HCT116 (cell line): ENCODE measurements around the gene OSCAR. TPM values are rescaled to one million over a fixed set of nuclear protein-coding genes. Genes with fewer than 3 reads are reported as not detected.

Experiments used
- ATAC-seq: fragments of 200-7000 bp; cut with Tn5 transposase; 2 replicates; pipeline ENCODE4 v1.9.1; 2020; ENCODE audit warnings: mild to moderate bottlenecking, moderate library complexity
- BruUV-seq: library from RNA; stranded (reverse); fragments of 400-500 nt; replicated peaks from 2 replicates; lab custom pipeline; 2021; lab: Mats Ljungman, UMichigan
- CTCF ChIA-PET: fragments of 300-600 bp; sonication (Branson Sonifier 250); formaldehyde crosslinking; loops from one replicate; lab custom pipeline; 2021; ENCODE audit warnings: antibody characterized with exemption; lab: Charles Lee
- POLR2A ChIA-PET: fragments of 300-600, 350-600 bp; sonication (Branson Sonifier 250); formaldehyde crosslinking; loops from one replicate; lab custom pipeline; 2021; ENCODE audit warnings: antibody characterized with exemption; lab: Charles Lee
- RAD21 ChIA-PET, 2 experiments: fragments of 300-600 bp; sonication (Branson Sonifier 250); formaldehyde crosslinking; loops; one replicate each; lab custom pipeline; 2023; ENCODE audit warnings: low total read pairs in 2 of 2; ENCODE audit not compliant: uncharacterized antibody in 2 of 2, unreplicated experiment in 2 of 2, low non-redundant PET in 1 of 2; lab: Charles Lee
- DNase-seq: peaks from one replicate; pipeline ENCODE4 v3.0.0-alpha.2; 2010; ENCODE audit warnings: low read depth, low spot score
- H2AFZ ChIP-seq: fragments of 200-600 bp; shearing (Covaris generic), sonication (generic); 2 replicates; pipeline ENCODE4 v1.6.1; 2017; ENCODE audit warnings: low read depth, mixed run types, mixed read lengths, antibody characterized with exemption, low read length; ENCODE audit not compliant: poor library complexity, severe bottlenecking
- H3K27ac ChIP-seq: 2 replicates; pipeline ENCODE4 v1.5.1; 2012; ENCODE audit warnings: low read depth, low read length
- H3K27me3 ChIP-seq: fragments of 200-600 bp; sonication (generic); 2 replicates; pipeline ENCODE4 v1.6.1; 2016; ENCODE audit warnings: mixed run types, low read length, mixed read lengths; ENCODE audit not compliant: insufficient read depth
- H3K36me3 ChIP-seq, 2 experiments: fragments of 200-500 bp in 1 of 2; fragments of 200-600 bp in 1 of 2; sonication (Bioruptor generic) in 1 of 2; sonication (generic) in 1 of 2; 2 replicates each; pipeline versions ENCODE4 v1.5.1 to v1.6.1; 2014 to 2016; ENCODE audit warnings: low read length in 2 of 2, inconsistent platforms in 1 of 2, mixed read lengths in 1 of 2, mixed run types in 1 of 2; ENCODE audit not compliant: insufficient read depth in 2 of 2, control insufficient read depth in 1 of 2
- H3K4me1 ChIP-seq, 2 experiments: fragments of 200-600 bp in 1 of 2; sonication (generic) in 1 of 2; 2 replicates each; pipeline versions ENCODE4 v1.5.1 to v1.6.1; 2012 to 2017; ENCODE audit warnings: low read length in 2 of 2, inconsistent platforms in 1 of 2, mild to moderate bottlenecking in 1 of 2, mixed read lengths in 1 of 2, mixed run types in 1 of 2, moderate library complexity in 1 of 2; ENCODE audit not compliant: insufficient read depth in 2 of 2, control insufficient read depth in 1 of 2
- H3K4me2 ChIP-seq: fragments of 200-600 bp; sonication (generic); 2 replicates; pipeline ENCODE4 v1.6.1; 2017; ENCODE audit warnings: mixed run types, low read length, mixed read lengths
- H3K4me3 ChIP-seq, 2 experiments: fragments of 200-600 bp in 1 of 2; sonication (generic) in 1 of 2; replicated peaks in 1 of 2; 2 replicates each; pipeline ENCODE4 v1.5.1; 2011 to 2016; ENCODE audit warnings: low read length in 2 of 2, control low read depth in 1 of 2, low read depth in 1 of 2, mild to moderate bottlenecking in 1 of 2, mixed read lengths in 1 of 2, mixed run types in 1 of 2
- H3K79me2 ChIP-seq: fragments of 200-600 bp; sonication (generic); 2 replicates; pipeline ENCODE4 v1.6.1; 2017; ENCODE audit warnings: mild to moderate bottlenecking, mixed run types, low read length, moderate library complexity, mixed read lengths; ENCODE audit not compliant: insufficient read depth
- H3K9ac ChIP-seq: fragments of 200-600 bp; sonication (generic); 2 replicates; pipeline ENCODE4 v1.6.1; 2016; ENCODE audit warnings: low read length, mixed read lengths
- H3K9me2 ChIP-seq: fragments of 200-600 bp; sonication (generic), shearing (Covaris generic); 2 replicates; pipeline ENCODE4 v1.6.1; 2017; ENCODE audit warnings: mixed run types, mild to moderate bottlenecking, moderate library complexity; ENCODE audit not compliant: insufficient read depth
- H3K9me3 ChIP-seq, 2 experiments: fragments of 200-500 bp in 1 of 2; fragments of 200-600 bp in 1 of 2; sonication (Bioruptor generic) in 1 of 2; sonication (generic) in 1 of 2; 2 replicates each; pipeline ENCODE4 v1.6.1; 2014 to 2017; ENCODE audit warnings: low read length in 2 of 2, mixed read lengths in 2 of 2, inconsistent platforms in 1 of 2, low read depth in 1 of 2, mild to moderate bottlenecking in 1 of 2, mixed run types in 1 of 2, moderate library complexity in 1 of 2; ENCODE audit not compliant: control insufficient read depth in 1 of 2, insufficient read depth in 1 of 2
- H4K20me1 ChIP-seq: fragments of 200-600 bp; sonication (generic), shearing (Covaris generic); 2 replicates; pipeline ENCODE4 v1.6.1; 2017; ENCODE audit warnings: mixed run types, mild to moderate bottlenecking, moderate library complexity; ENCODE audit not compliant: insufficient read depth
- CBX3 ChIP-seq: IDR thresholded peaks from 2 replicates; pipeline ENCODE4 v1.6.1; 2012; ENCODE audit warnings: low read depth
- CEBPB ChIP-seq: IDR thresholded peaks from 2 replicates; pipeline ENCODE4 v1.6.1; 2012; ENCODE audit warnings: low read depth
- CTCF ChIP-seq, 3 experiments: fragments of 200-600 bp in 1 of 3; sonication (generic) in 1 of 3; IDR thresholded peaks in 2 of 3; conservative IDR thresholded peaks in 1 of 3; 2 replicates each; pipeline ENCODE4 v1.5.1; 2012 to 2017; ENCODE audit warnings: low read depth in 2 of 3, low read length in 2 of 3, antibody characterized with exemption in 1 of 3, borderline replicate concordance in 1 of 3, control low read depth in 1 of 3, mild to moderate bottlenecking in 1 of 3, mixed read lengths in 1 of 3, mixed run types in 1 of 3, moderate library complexity in 1 of 3; ENCODE audit not compliant: insufficient read depth in 1 of 3
- EGR1 ChIP-seq: IDR thresholded peaks from 2 replicates; pipeline ENCODE4 v1.6.1; 2012; ENCODE audit warnings: low read depth
- EZH2 ChIP-seq: fragments of 200-600 bp; sonication (generic); IDR thresholded peaks from 2 replicates; pipeline ENCODE4 v1.6.1; 2017; ENCODE audit warnings: antibody characterized with exemption, mixed run types
- EZH2phosphoT487 ChIP-seq: fragments of 200-600 bp; IDR thresholded peaks from 2 replicates; pipeline ENCODE4 v1.6.1; 2018; ENCODE audit warnings: antibody characterized with exemption, borderline replicate concordance
- FOSL1 ChIP-seq: IDR thresholded peaks from 2 replicates; pipeline ENCODE4 v1.6.1; 2012; ENCODE audit warnings: low read depth
- JUND ChIP-seq: IDR thresholded peaks from 2 replicates; pipeline ENCODE4 v1.6.1; 2012
- MAX ChIP-seq: IDR thresholded peaks from 2 replicates; pipeline ENCODE4 v1.6.1; 2012
- POLR2A ChIP-seq: IDR thresholded peaks from 2 replicates; pipeline ENCODE4 v1.7.0; 2011; ENCODE audit warnings: borderline replicate concordance; ENCODE audit not compliant: insufficient read depth, insufficient read length; ENCODE audit errors: extremely low read depth
- RAD21 ChIP-seq: IDR thresholded peaks from 2 replicates; pipeline ENCODE4 v1.6.1; 2012; ENCODE audit warnings: low read depth, mild to moderate bottlenecking
- REST ChIP-seq: IDR thresholded peaks from 2 replicates; pipeline ENCODE4 v1.6.1; 2012; ENCODE audit warnings: low read depth
- SIN3A ChIP-seq: IDR thresholded peaks from 2 replicates; pipeline ENCODE4 v1.6.1; 2012; ENCODE audit warnings: low read depth
- TCF7L2 ChIP-seq: IDR thresholded peaks from 2 replicates; pipeline ENCODE4 v1.7.0; 2011; ENCODE audit warnings: borderline replicate concordance, inconsistent platforms; ENCODE audit not compliant: insufficient read depth, insufficient read length; ENCODE audit errors: extremely low read depth
- YY1 ChIP-seq: IDR thresholded peaks from 2 replicates; pipeline ENCODE4 v1.6.1; 2011; ENCODE audit warnings: low read length, low read depth, moderate library complexity, mild to moderate bottlenecking; ENCODE audit not compliant: insufficient replicate concordance; ENCODE audit errors: extremely low read depth
- ZBTB33 ChIP-seq: IDR thresholded peaks from 2 replicates; pipeline ENCODE4 v1.6.1; 2011; ENCODE audit warnings: mild to moderate bottlenecking, low read length, moderate library complexity; ENCODE audit not compliant: insufficient replicate concordance; ENCODE audit errors: extremely low read depth
- ZFX ChIP-seq: fragments of 450-650 bp; IDR thresholded peaks from 2 replicates; pipeline ENCODE4 v1.6.1; 2017
- ZNF274 ChIP-seq: fragments of 200-500 bp; sonication (Bioruptor generic); IDR thresholded peaks from 2 replicates; pipeline ENCODE4 v1.6.1; 2014; ENCODE audit warnings: mild to moderate bottlenecking, low read depth, low read length, inconsistent platforms
- intact Hi-C: fragments of 100-400 bp; cut with micrococcal nuclease; formaldehyde crosslinking; loops from 2 replicates; pipeline ENCODE4 v1.10.0; 2022
- total RNA-seq: library from RNA; stranded (reverse); gene quantifications from one replicate; pipeline ENCODE4 v1.2.1, GENCODE V29; 2021; ENCODE audit not compliant: unreplicated experiment

OSCAR gene
- total RNA-seq, 1 experiment from 2014 or later, result 0.59 TPM

GRCh38 chr19:54138489-54139256, 38.1 kb upstream of the OSCAR start:
- no peak overlapping the region for H2AFZ ChIP-seq
- peak overlapping the region; percentile 96 for H3K9ac ChIP-seq
- POLR2A ChIA-PET, result no interaction called here
- H3K27ac ChIP-seq, result peak overlapping the region; percentile 77
- peak overlapping the region; percentile 92 for H3K4me2 ChIP-seq
- CTCF ChIA-PET, result no interaction called here
- peaks cover 26 to 29% of the 10 kb centered on the region in 2 experiments; a peak in 3 of 4 replicates for H3K36me3 ChIP-seq
- peak overlapping the region; percentile 76 to 82 for H3K4me3 ChIP-seq
- peaks cover 57% of the 10 kb centered on the region for H3K79me2 ChIP-seq
- no peaks in the 10 kb centered on the region for H3K9me2 ChIP-seq
- H3K9me3 ChIP-seq, result no peaks in the 10 kb centered on the region
- DNase-seq (no peak), ATAC-seq (no peak)
- intact Hi-C loops, result no loop called here
- RAD21 ChIA-PET, result no interaction called here
- TF ChIP-seq ZBTB33, result no peak
- no peak for TF ChIP-seq SIN3A
- no peak for TF ChIP-seq ZNF274
- TF ChIP-seq ZFX, result no peak
- TF ChIP-seq EZH2, result no peak
- no peak for TF ChIP-seq REST
- no peak for TF ChIP-seq FOSL1
- no peak for TF ChIP-seq MAX
- TF ChIP-seq CTCF (IDR thresholded peaks at IDR 0.05 in 2 of 3, conservative IDR thresholded peaks at IDR 0.05 in 1 of 3; ENCODE audit: borderline replicate concordance in 1 of 3, insufficient read depth in 1 of 3, low read depth in 2 of 3, low read length in 2 of 3), result no peak
- TF ChIP-seq YY1, result no peak
- TF ChIP-seq RAD21, result no peak
- no peak for TF ChIP-seq POLR2A
- TF ChIP-seq CEBPB, result no peak
- TF ChIP-seq EZH2phosphoT487, result no peak
- TF ChIP-seq TCF7L2, result no peak
- no peak for TF ChIP-seq EGR1
- no peak for TF ChIP-seq CBX3
- TF ChIP-seq JUND, result no peak
- H4K20me1 ChIP-seq, result no peaks in the 10 kb centered on the region
- H3K4me1 ChIP-seq, result peaks cover 9 to 27% of the 10 kb centered on the region in 2 experiments
- no TSS peak for BruUV-seq
- H3K27me3 ChIP-seq, result no peaks in the 10 kb centered on the region
